ENCODE results near the gene EPN3. TPM values are rescaled to one million over a fixed set of nuclear protein-coding genes. Genes with fewer than 3 reads are reported as not detected.

EPN3 gene
- total and polyA plus RNA-seq, 2 donors = 2.2 to 5.3 TPM

GRCh38 chr17:50544516-50544915 lies 12.0 kb downstream of the EPN3 start:
- Histone ChIP-seq H3K4me3 (ENCODE audit: low read length in 2 of 2) (no peak overlapping the region), H3K9me3 (ENCODE audit: control insufficient read depth in 2 of 2, insufficient read depth in 1 of 2, low read length in 1 of 2) (no peaks in the 10 kb centered on the region), H3K4me1 (ENCODE audit: control insufficient read depth in 2 of 2, insufficient read depth in 2 of 2, low read length in 2 of 2) (peaks cover 8 to 13% of the 10 kb centered on the region in 2 donors), H3K27me3 (ENCODE audit: control insufficient read depth in 2 of 2, insufficient read depth in 1 of 2, low read length in 1 of 2) (peaks cover 10 to 88% of the 10 kb centered on the region in 2 donors), H3K27ac (ENCODE audit: low read depth in 1 of 2, low read length in 1 of 2) (no peak overlapping the region), H3K36me3 (ENCODE audit: control insufficient read depth in 2 of 2, insufficient read depth in 2 of 2, low read length in 1 of 2) (no peaks in the 10 kb centered on the region)
- no peak for DNase-seq (ENCODE audit: low read depth in 6 of 9, low spot score in 9 of 9)
- WGBS = 58% methylated on average over 7 of the region's 7 CpGs

GRCh38 chr17:50545311-50545710 lies 12.8 kb downstream of the EPN3 start:
- WGBS = 69% methylated on average over 8 of the region's 8 CpGs
- Histone ChIP-seq H3K9me3 (ENCODE audit: control insufficient read depth in 2 of 2, insufficient read depth in 1 of 2, low read length in 1 of 2) (no peaks in the 10 kb centered on the region), H3K4me1 (ENCODE audit: control insufficient read depth in 2 of 2, insufficient read depth in 2 of 2, low read length in 2 of 2) (peaks cover 8 to 13% of the 10 kb centered on the region in 2 donors), H3K27me3 (ENCODE audit: control insufficient read depth in 2 of 2, insufficient read depth in 1 of 2, low read length in 1 of 2) (peaks cover 10 to 80% of the 10 kb centered on the region in 2 donors), H3K27ac (ENCODE audit: low read depth in 1 of 2, low read length in 1 of 2) (no peak overlapping the region), H3K4me3 (ENCODE audit: low read length in 2 of 2) (no peak overlapping the region), H3K36me3 (ENCODE audit: control insufficient read depth in 2 of 2, insufficient read depth in 2 of 2, low read length in 1 of 2) (no peaks in the 10 kb centered on the region)
- DNase-seq (ENCODE audit: low read depth in 6 of 9, low spot score in 9 of 9) = no peak

- H3K4me1 ChIP-seq (ENCODE audit: control insufficient read depth in 2 of 2, insufficient read depth in 2 of 2, low read length in 2 of 2) = peaks cover 7 to 10% of the 10 kb centered on the region in 2 donors
- H3K9me3 ChIP-seq (ENCODE audit: control insufficient read depth in 2 of 2, insufficient read depth in 1 of 2, low read length in 1 of 2) = no peaks in the 10 kb centered on the region
- WGBS = 49% methylated on average over 4 of the region's 4 CpGs
Observed at GRCh38 chr17:50546701-50547034, 14.1 kb downstream of the EPN3 start.

GRCh38 chr17:50547035-50547735 lies 14.7 kb downstream of the EPN3 start, which contains the start of gene SPATA20:
Gene SPATA20, plus strand, starts transcription at chr17:50547174. Its CDS starts 35 bp downstream, at chr17:50547209.
- H3K27ac ChIP-seq (ENCODE audit: low read depth in 1 of 2, low read length in 1 of 2) = no peak within 1 kb of the TSS
- peak within 1 kb of the TSS; percentile 8 to 34 for H3K4me3 ChIP-seq (ENCODE audit: low read length in 2 of 2)
- no peaks in the 10 kb centered on the region for H3K9me3 ChIP-seq (ENCODE audit: control insufficient read depth in 2 of 2, insufficient read depth in 1 of 2, low read length in 1 of 2)
- peak in 8 of 9 donors; percentile 47 to 82 (median 58) for DNase-seq (ENCODE audit: low read depth in 6 of 9, low spot score in 9 of 9)
- 7% methylated on average over 42 of the region's 42 CpGs for WGBS
- H3K4me1 ChIP-seq (ENCODE audit: control insufficient read depth in 2 of 2, insufficient read depth in 2 of 2, low read length in 2 of 2) = peaks cover 5 to 7% of the 10 kb centered on the region in 2 donors
- peaks cover 10 to 68% of the 10 kb centered on the region in 2 donors for H3K27me3 ChIP-seq (ENCODE audit: control insufficient read depth in 2 of 2, insufficient read depth in 1 of 2, low read length in 1 of 2)
- no peaks in the 10 kb centered on the region for H3K36me3 ChIP-seq (ENCODE audit: control insufficient read depth in 2 of 2, insufficient read depth in 2 of 2, low read length in 1 of 2)

More at GRCh38 chr17:50546701-50547034, 14.1 kb downstream of the EPN3 start:
- Histone ChIP-seq H3K27me3 (ENCODE audit: control insufficient read depth in 2 of 2, insufficient read depth in 1 of 2, low read length in 1 of 2) (peaks cover 10 to 70% of the 10 kb centered on the region in 2 donors), H3K4me3 (ENCODE audit: low read length in 2 of 2) (no peak overlapping the region), H3K27ac (ENCODE audit: low read depth in 1 of 2, low read length in 1 of 2) (no peak overlapping the region), H3K36me3 (ENCODE audit: control insufficient read depth in 2 of 2, insufficient read depth in 2 of 2, low read length in 1 of 2) (no peaks in the 10 kb centered on the region)
- no peak for DNase-seq (ENCODE audit: low read depth in 6 of 9, low spot score in 9 of 9)

- Histone ChIP-seq H3K27me3 (ENCODE audit: control insufficient read depth in 2 of 2, insufficient read depth in 1 of 2, low read length in 1 of 2) (peaks cover 10 to 63% of the 10 kb centered on the region in 2 donors), H3K36me3 (ENCODE audit: control insufficient read depth in 2 of 2, insufficient read depth in 2 of 2, low read length in 1 of 2) (no peaks in the 10 kb centered on the region), H3K9me3 (ENCODE audit: control insufficient read depth in 2 of 2, insufficient read depth in 1 of 2, low read length in 1 of 2) (no peaks in the 10 kb centered on the region), H3K4me3 (ENCODE audit: low read length in 2 of 2) (no peak overlapping the region), H3K4me1 (ENCODE audit: control insufficient read depth in 2 of 2, insufficient read depth in 2 of 2, low read length in 2 of 2) (peaks cover under 1 to 4% of the 10 kb centered on the region in 2 donors), H3K27ac (ENCODE audit: low read depth in 1 of 2, low read length in 1 of 2) (no peak overlapping the region)
- WGBS = 89% methylated on average over 5 of the region's 5 CpGs
- no peak for DNase-seq (ENCODE audit: low read depth in 6 of 9, low spot score in 9 of 9)
Observed at GRCh38 chr17:50547736-50548083, 15.2 kb downstream of the EPN3 start.

GRCh38 chr17:50548831-50549230 lies 16.3 kb downstream of the EPN3 start:
- DNase-seq (ENCODE audit: low read depth in 6 of 9, low spot score in 9 of 9) = no peak
- WGBS = 90% methylated on average over 18 of the region's 18 CpGs
- no peak overlapping the region for H3K27ac ChIP-seq (ENCODE audit: low read depth in 1 of 2, low read length in 1 of 2)

GRCh38 chr17:50549256-50549941 lies 16.9 kb downstream of the EPN3 start:
- Histone ChIP-seq H3K36me3 (ENCODE audit: control insufficient read depth in 2 of 2, insufficient read depth in 2 of 2, low read length in 1 of 2) (no peaks in the 10 kb centered on the region), H3K9me3 (ENCODE audit: control insufficient read depth in 2 of 2, insufficient read depth in 1 of 2, low read length in 1 of 2) (no peaks in the 10 kb centered on the region), H3K27ac (ENCODE audit: low read depth in 1 of 2, low read length in 1 of 2) (no peak overlapping the region), H3K4me1 (ENCODE audit: control insufficient read depth in 2 of 2, insufficient read depth in 2 of 2, low read length in 2 of 2) (peaks cover 0 to 4% of the 10 kb centered on the region in 2 donors), H3K4me3 (ENCODE audit: low read length in 2 of 2) (no peak overlapping the region), H3K27me3 (ENCODE audit: control insufficient read depth in 2 of 2, insufficient read depth in 1 of 2, low read length in 1 of 2) (peaks cover 3 to 52% of the 10 kb centered on the region in 2 donors)
- no peak for DNase-seq (ENCODE audit: low read depth in 6 of 9, low spot score in 9 of 9)
- 96% methylated on average over 19 of the region's 19 CpGs for WGBS

More at GRCh38 chr17:50548831-50549230, 16.3 kb downstream of the EPN3 start:
- H3K9me3 ChIP-seq (ENCODE audit: control insufficient read depth in 2 of 2, insufficient read depth in 1 of 2, low read length in 1 of 2) = no peaks in the 10 kb centered on the region
- no peak overlapping the region for H3K4me3 ChIP-seq (ENCODE audit: low read length in 2 of 2)
- H3K27me3 ChIP-seq (ENCODE audit: control insufficient read depth in 2 of 2, insufficient read depth in 1 of 2, low read length in 1 of 2) = peaks cover 5 to 55% of the 10 kb centered on the region in 2 donors
- peaks cover 0 to 4% of the 10 kb centered on the region in 2 donors for H3K4me1 ChIP-seq (ENCODE audit: control insufficient read depth in 2 of 2, insufficient read depth in 2 of 2, low read length in 2 of 2)
- no peaks in the 10 kb centered on the region for H3K36me3 ChIP-seq (ENCODE audit: control insufficient read depth in 2 of 2, insufficient read depth in 2 of 2, low read length in 1 of 2)

GRCh38 chr17:50549969-50550368 lies 17.4 kb downstream of the EPN3 start:
- Histone ChIP-seq H3K4me1 (ENCODE audit: control insufficient read depth in 2 of 2, insufficient read depth in 2 of 2, low read length in 2 of 2) (peaks cover 0 to 4% of the 10 kb centered on the region in 2 donors), H3K4me3 (ENCODE audit: low read length in 2 of 2) (no peak overlapping the region), H3K9me3 (ENCODE audit: control insufficient read depth in 2 of 2, insufficient read depth in 1 of 2, low read length in 1 of 2) (no peaks in the 10 kb centered on the region), H3K36me3 (ENCODE audit: control insufficient read depth in 2 of 2, insufficient read depth in 2 of 2, low read length in 1 of 2) (no peaks in the 10 kb centered on the region), H3K27ac (ENCODE audit: low read depth in 1 of 2, low read length in 1 of 2) (no peak overlapping the region), H3K27me3 (ENCODE audit: control insufficient read depth in 2 of 2, insufficient read depth in 1 of 2, low read length in 1 of 2) (peaks cover 0 to 47% of the 10 kb centered on the region in 2 donors)
- 95% methylated on average over 11 of the region's 11 CpGs for WGBS
- DNase-seq (ENCODE audit: low read depth in 6 of 9, low spot score in 9 of 9) = no peak
